SKM-1 (cell line): ENCODE data around the gene OTULINL.

ENCODE experiments used
- DNase-seq: peaks from one replicate; lab custom pipeline; 2025; ENCODE audit not compliant: unreplicated experiment; lab: John Stamatoyannopoulos, UW

Gene OTULINL

GRCh38 chr5:14599476-14600127 is 18.0 kb downstream of the OTULINL start:
- no peak for DNase-seq

GRCh38 chr5:14600846-14601245 is 19.3 kb downstream of the OTULINL start:
- no peak for DNase-seq

GRCh38 chr5:14603141-14603540 is 21.5 kb downstream of the OTULINL start:
- DNase-seq = no peak

DNA sequence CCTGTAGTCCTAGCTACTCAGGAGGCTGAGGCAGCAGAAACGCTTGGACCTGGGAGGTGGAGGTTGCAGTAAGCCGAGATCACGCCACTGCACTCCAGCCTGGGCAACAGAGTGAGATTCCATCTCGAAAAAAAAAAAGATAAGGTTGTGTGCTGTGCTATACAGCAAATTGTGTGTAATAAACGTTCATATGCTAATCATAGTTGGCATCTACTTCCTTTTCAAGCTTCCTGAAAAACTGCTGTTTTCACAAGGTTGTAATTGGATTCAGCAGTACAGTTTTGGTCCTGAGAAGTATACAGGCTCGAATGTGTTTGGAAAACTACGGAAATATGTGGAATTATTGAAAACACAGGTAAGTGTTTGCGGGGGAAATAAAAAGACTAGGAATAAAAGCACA is 25.5 kb downstream of the OTULINL start:
- DNase-seq = no peak

- DNase-seq = no peak
Measured at GRCh38 chr5:14608169-14608568, 26.6 kb downstream of the OTULINL start.

DNA sequence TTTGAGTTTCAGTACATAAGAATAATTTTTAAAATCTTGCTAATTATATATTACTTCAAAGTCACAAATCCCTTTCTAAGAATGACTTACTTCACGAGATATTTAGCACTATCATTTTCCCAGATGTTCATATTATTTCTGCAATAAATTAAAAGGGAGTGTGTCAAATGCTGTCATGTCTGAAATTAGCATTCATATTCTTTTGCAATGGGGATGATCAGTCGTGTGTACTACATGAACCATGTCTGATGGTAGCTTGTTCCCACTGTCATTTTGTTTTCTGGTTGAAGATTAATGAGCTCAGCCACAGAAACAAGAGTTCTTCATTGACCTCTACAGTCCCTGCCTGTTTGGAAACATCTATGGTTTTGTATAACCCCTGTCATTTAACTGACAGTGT is 30.1 kb downstream of the OTULINL start:
- no peak for DNase-seq

GRCh38 chr5:14614490-14614889 is 32.9 kb downstream of the OTULINL start:
- no peak for DNase-seq

GRCh38 chr5:14615365-14615764 is 33.8 kb downstream of the OTULINL start:
- DNase-seq = no peak

DNA sequence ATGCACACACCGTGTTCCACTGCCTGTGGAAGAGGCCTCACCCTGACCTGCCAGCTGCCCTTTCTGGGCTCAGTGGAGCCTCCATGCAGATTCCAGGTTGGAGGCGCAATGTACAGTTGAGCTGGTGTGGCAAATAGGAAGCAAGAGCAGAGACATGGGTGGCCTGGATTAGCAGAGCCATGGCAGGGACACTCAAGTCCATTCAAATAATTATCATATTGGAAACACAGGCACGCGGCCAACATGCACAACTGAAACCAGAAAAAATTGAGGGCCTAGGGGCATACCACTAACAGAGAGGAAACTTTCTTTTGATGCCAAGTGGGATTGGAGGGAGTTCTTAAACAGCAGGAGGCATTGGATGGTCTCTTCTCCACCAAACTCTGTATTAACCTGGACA is 35.8 kb downstream of the OTULINL start:
- DNase-seq = no peak

DNA sequence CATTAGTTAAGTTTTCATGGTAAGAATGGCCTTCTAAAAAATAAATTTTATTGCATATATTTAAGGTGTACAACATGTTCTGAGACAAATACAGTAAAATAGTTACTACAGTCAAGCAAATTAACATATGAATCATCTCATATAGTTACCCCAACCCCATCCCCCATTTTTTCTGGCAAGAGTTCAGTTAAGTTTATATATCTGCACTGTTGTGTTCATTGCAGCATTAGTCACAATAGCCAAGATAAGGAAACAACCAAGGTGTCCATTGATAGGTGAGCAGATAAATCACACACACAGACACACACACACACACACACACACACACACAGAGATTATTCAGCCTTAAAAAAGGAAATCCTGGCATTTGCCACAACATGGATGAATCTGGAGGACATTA is 45.7 kb downstream of the OTULINL start:
- no peak for DNase-seq

DNA sequence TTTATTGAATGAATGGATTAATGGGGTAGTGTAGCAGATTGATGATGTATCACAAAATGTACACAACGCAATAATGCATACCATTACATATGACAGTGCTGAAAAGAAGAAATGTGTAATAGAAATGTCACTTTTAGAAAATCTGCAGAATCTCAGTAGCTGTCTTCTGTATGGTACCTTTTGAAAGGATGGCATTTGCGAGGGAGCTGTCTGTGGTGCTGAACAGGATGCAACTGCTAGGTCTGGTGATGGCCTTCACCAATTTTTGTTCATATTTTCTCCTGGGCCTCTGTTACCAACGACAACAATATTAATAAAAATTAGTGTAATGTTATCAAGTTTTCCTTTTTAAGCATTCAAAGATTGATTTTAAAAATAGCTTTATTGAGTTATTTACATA is 46.8 kb downstream of the OTULINL start:
- DNase-seq = no peak

GRCh38 chr5:14630671-14631070 is 49.1 kb downstream of the OTULINL start:
- no peak for DNase-seq

- no peak for DNase-seq
Measured at GRCh38 chr5:14635656-14636055, 54.1 kb downstream of the OTULINL start.

- DNase-seq = no peak
Measured at GRCh38 chr5:14640765-14641164, 59.2 kb downstream of the OTULINL start.

- no peak for DNase-seq
Measured at GRCh38 chr5:14644623-14645237, 63.1 kb downstream of the OTULINL start.

- DNase-seq = no peak
Measured at GRCh38 chr5:14650052-14650451, 68.5 kb downstream of the OTULINL start.

DNA sequence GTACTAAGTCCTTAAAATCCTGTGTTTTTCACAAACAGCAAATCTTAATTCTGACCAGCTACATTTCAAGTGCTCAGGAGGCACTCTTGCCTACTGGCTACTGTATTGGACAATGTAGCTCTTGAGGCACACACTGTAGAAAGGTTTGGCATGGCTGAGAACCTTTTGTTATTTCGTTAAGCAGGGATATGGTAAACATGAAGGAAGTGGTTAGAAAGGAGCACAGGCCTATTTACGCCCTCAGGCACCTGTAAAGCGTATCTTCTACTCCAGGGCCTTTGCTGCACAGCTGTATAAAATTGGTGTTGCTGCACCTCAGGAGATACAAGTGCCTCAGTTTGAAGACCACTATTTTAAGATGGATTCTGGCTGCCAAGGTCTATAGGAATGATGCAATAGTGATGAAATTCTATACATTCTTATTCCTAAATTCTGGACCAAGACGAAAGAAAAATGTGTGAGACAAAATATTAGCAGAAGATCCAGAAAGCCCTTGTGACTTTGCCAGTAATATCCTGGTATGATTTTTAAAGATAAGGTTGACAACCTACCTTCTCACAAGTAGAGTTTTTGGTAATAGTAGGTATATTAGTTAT is 73.7 kb downstream of the OTULINL start:
- no peak for DNase-seq

DNA sequence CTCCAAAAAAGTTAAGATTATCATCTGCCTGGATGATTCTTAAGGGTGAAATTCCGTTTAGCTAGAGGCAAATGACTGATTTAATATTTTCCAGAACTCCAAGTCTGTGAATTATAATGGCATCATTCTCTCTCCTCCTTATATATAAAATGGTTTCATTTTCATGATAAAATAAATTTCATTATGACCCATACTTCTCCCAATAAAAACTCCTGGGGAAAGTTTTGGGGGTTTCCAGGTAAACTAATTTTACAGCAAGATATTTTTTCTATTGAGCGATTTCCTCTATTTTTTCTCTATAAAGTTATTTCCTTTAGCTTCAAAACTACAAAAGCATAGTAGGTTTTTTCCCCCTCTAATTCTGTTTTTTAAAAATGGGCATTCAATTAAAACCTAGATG is 75.3 kb downstream of the OTULINL start:
- DNase-seq = no peak

DNA sequence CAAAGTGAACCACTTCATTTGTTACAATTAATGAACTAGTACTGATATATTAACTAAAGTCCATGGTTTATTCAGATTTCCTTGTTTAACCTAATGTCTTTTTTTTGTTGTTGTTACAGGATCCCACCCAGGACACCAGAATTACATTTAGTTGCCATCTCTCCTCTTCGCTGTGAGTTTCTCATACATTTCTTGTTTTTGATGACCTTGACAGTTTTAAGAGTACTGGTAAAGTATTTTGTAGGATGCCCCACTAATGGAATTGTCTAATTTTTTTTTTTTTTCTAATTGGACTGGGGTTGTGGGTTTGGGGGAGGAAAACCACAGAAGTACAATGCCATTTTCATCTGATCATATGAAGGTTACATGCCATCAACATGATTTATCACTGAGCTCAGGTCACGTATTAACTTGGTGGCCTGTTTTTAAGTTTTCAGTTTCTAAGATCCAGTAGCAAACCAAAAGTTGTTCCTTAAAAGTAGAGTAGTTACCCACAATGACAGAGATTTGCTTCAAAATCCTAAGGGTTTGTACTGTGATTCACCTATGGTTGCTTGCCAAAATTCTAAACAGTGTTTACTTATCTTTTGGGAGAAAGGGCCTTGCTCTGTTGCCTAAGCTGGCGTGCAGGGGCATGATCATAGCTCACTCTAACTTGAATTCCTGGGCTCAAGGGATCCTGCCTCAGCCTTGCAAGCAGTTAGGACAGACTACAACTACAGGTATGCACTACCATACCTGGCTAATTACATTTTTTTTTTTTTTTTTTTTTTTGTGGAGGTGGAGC is 78.4 kb downstream of the OTULINL start:
- no peak for DNase-seq

GRCh38 chr5:14660833-14661232 is 79.2 kb downstream of the OTULINL start:
- DNase-seq = no peak
